Measurements from ENCODE around the gene HIGD2B.
"Not testable (repeated sequence)": the region's sequence is repeated elsewhere in the genome, so short reads cannot be mapped to it uniquely, and the experiment has no call there.

GRCh38 chr15:72663931-72664330 lies 22.1 kb downstream of the HIGD2B start:
- TF ChIP-seq CTCF, POLR2A (IDR thresholded peaks at IDR 0.05): not testable (repeated sequence)

All from adrenal gland (tissue), 5 donors.